Stomach (tissue), 4 donors: ENCODE results near the gene RAB17.

Experiments
- EP300 ChIP-seq: sonication (generic); formaldehyde crosslinking; IDR thresholded peaks from one replicate; pipeline ENCODE4 v1.6.1; 2017; ENCODE audit warnings: antibody characterized with exemption
- POLR2A ChIP-seq, 4 donors: fragments of 450-650 bp; IDR thresholded peaks; one replicate each; pipeline ENCODE4 v1.6.1; 2016; ENCODE audit warnings: antibody characterized with exemption in 4 of 4, control low read depth in 2 of 4, mild to moderate bottlenecking in 1 of 4, moderate library complexity in 1 of 4
- TF ChIP-seq, protein P1 (sequence below), 7 experiments: fragments of 450-650 bp in 4 of 7; fragments of 200-600 bp in 3 of 7; sonication (generic) in 3 of 7; IDR thresholded peaks; one replicate each; pipeline ENCODE4 v1.5.1; 2016 to 2019; ENCODE audit warnings: antibody characterized with exemption in 7 of 7, control low read depth in 2 of 7, mild to moderate bottlenecking in 1 of 7

DNA sequence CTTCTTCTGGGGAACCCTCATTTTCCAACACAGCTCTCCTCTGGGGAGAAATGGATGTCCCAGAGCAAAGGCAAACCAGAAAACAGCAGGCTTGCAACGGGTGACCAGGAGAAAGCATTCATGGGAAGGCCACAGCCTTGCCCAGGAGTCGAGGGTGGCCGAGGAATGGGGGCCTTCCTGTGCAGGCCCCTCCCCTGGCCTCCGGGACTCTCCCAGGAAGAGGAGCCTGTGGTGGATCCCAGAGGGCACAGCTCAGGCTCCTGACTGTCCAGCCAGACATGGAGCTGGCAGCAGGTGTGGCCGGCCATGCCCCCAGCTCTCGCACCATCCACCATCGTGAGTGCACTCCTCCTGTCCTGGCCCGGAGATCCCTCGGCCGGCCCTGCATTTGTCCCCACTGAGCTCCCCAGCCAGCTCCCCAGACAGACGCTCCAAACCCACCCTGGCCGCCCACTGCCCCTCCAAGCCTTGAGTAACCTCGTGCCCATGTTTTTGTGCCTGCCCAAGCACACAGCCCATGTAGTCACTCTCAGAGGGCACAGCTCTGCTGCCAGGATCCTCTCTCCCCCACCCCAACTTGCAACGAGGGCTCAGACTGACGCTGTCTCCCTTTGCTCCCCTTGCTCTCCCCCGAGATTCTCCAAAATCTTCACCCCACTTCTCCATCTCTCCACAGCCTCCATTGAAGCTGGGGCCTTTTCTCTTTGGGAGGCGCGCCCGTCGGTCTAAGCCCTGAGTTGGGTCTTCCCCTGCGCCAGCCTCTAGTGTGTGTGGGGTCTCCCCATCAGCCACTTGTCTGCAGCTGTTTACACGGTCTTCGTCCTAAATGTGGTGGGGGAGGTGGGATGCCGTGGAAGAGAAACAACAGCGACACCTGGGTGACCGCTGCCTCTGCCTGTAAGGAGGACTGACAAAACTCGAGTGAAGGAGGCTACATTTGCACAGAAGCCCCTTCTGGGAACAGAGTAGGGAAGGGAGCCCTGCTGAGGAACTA, 14.4 kb downstream of the RAB17 start:
- TF ChIP-seq, protein P1, sequence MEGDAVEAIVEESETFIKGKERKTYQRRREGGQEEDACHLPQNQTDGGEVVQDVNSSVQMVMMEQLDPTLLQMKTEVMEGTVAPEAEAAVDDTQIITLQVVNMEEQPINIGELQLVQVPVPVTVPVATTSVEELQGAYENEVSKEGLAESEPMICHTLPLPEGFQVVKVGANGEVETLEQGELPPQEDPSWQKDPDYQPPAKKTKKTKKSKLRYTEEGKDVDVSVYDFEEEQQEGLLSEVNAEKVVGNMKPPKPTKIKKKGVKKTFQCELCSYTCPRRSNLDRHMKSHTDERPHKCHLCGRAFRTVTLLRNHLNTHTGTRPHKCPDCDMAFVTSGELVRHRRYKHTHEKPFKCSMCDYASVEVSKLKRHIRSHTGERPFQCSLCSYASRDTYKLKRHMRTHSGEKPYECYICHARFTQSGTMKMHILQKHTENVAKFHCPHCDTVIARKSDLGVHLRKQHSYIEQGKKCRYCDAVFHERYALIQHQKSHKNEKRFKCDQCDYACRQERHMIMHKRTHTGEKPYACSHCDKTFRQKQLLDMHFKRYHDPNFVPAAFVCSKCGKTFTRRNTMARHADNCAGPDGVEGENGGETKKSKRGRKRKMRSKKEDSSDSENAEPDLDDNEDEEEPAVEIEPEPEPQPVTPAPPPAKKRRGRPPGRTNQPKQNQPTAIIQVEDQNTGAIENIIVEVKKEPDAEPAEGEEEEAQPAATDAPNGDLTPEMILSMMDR (IDR thresholded peaks at IDR 0.05), result no peak
- TF ChIP-seq EP300 (no peak), POLR2A (IDR thresholded peaks at IDR 0.05) (no peak)
